Right hindlimb (tissue), 1 donor: ENCODE measurements around the gene RAD51B.
A peak's percentile ranks its signal among the peaks of the same experiment; 100 is the strongest.

ENCODE experiments used
- DNase-seq: peaks from one replicate; pipeline ENCODE4 v3.0.0-alpha.2; 2018

RAD51B gene

GRCh38 chr14:68611599-68611998 is 792.0 kb downstream of the RAD51B start:
- DNase-seq: no peak

- DNase-seq: peak; percentile 79
These were observed 792.5 kb downstream of the RAD51B start for GRCh38 chr14:68612049-68612448.

GRCh38 chr14:68616221-68616902 is 796.8 kb downstream of the RAD51B start:
- DNase-seq: no peak

- DNase-seq: no peak
These were observed 800.4 kb downstream of the RAD51B start for GRCh38 chr14:68619790-68620574.

- peak; percentile 79 for DNase-seq
These were observed 802.1 kb downstream of the RAD51B start for GRCh38 chr14:68621400-68622365.

GRCh38 chr14:68622856-68623255 is 803.3 kb downstream of the RAD51B start:
- DNase-seq: no peak

GRCh38 chr14:68623307-68623706 is 803.7 kb downstream of the RAD51B start:
- DNase-seq: no peak

- no peak for DNase-seq
These were observed 804.2 kb downstream of the RAD51B start for GRCh38 chr14:68623826-68624225.

- no peak for DNase-seq
These were observed 805.1 kb downstream of the RAD51B start for GRCh38 chr14:68624541-68625220.

- DNase-seq: no peak
These were observed 805.9 kb downstream of the RAD51B start for GRCh38 chr14:68625366-68626090.

GRCh38 chr14:68626386-68626785 is 806.8 kb downstream of the RAD51B start:
- no peak for DNase-seq

GRCh38 chr14:68627050-68627867 is 807.7 kb downstream of the RAD51B start:
- no peak for DNase-seq

GRCh38 chr14:68627868-68628604 is 808.5 kb downstream of the RAD51B start:
- DNase-seq: peak; percentile 70

- no peak for DNase-seq
These were observed 809.2 kb downstream of the RAD51B start for GRCh38 chr14:68628605-68629310.

GRCh38 chr14:68630081-68630571 is 810.5 kb downstream of the RAD51B start:
- DNase-seq: no peak

GRCh38 chr14:68630611-68631393 is 811.2 kb downstream of the RAD51B start:
- DNase-seq: no peak

GRCh38 chr14:68631394-68632053 is 811.9 kb downstream of the RAD51B start:
- no peak for DNase-seq
